ENCODE measurements around the gene TUT7.

DNA sequence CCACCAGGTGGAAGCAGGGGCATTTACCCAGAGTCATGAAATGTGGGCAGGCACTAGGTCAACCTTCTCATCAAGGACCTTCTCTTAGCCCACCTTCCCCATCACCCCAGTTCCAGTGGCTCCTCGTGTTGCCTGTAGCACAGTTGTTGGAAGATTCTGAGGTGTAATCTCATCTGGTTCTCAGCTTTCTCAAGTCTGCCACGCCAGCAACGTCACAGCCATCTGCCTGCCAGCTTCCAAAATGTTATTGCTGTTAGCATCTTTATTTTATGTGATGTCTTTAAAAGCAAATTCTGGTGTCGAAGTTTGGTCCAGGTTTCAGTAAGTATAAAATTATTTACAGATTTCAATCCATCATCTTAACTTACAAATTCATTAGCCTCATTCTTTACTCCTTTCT, 105.5 kb downstream of the TUT7 start:
- TF ChIP-seq SMC3 (conservative IDR thresholded peaks at IDR 0.05; ENCODE audit: poor library complexity) (no peak), CTCF (IDR thresholded peaks at IDR 0.05; ENCODE audit: poor library complexity, severe bottlenecking) (no peak), REST (IDR thresholded peaks at IDR 0.05; ENCODE audit: borderline replicate concordance) (no peak)
